ENCODE measurements around the gene KLHL35. TPM values are rescaled to one million over a fixed set of nuclear protein-coding genes. Genes with fewer than 3 reads are reported as not detected.
A peak's percentile ranks its signal among the peaks of the same experiment; 100 is the strongest.

The KLHL35 gene
- total RNA-seq, 4 donors from 2014 or later = 1.6 TPM; not detected in 3

DNA sequence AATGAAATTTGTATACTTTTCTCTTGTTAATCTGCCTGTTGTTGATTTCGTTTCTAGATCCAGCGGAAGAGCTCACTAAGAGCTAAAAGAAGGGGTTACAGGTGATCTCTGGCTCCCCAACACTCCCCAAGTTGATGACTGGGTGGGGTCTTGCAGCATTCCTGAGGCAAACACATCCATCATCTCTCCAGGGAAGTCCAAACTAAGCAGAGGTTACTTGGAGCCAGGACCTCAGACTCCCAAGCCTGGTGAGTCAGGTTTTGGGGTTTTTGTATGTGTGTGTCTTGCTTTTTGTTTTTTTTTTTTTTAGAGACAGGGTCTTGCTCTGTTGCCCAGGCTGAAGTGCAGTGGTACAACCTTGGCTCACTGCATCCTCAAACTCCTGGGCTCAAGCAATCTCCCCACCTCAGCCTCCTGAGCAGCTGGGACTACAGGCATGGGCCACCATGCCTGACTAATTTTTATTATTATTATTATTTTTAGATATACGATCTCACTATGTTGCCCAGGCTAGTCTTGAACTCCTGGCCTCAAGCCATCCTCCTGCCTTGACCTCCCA lies 45.2 kb downstream of the KLHL35 start:
- no peak for TF ChIP-seq CTCF (IDR thresholded peaks at IDR 0.05)
- no peak for TF ChIP-seq POLR2A (IDR thresholded peaks at IDR 0.05)
- H3K4me3 ChIP-seq = no peak overlapping the region
- no peaks in the 10 kb centered on the region for H3K36me3 ChIP-seq
- no peaks in the 10 kb centered on the region for H3K27me3 ChIP-seq
- H3K9me3 ChIP-seq = no peaks in the 10 kb centered on the region
- H3K4me1 ChIP-seq = peaks cover 0 to 24% (median 0%) of the 10 kb centered on the region in 4 donors
- no peak for DNase-seq
- H3K27ac ChIP-seq = peak overlapping the region in 1 of 4 donors; percentile 25

- Histone ChIP-seq H3K27me3 (no peaks in the 10 kb centered on the region), H3K4me1 (peaks cover 0 to 24% (median 0%) of the 10 kb centered on the region in 4 donors), H3K9me3 (no peaks in the 10 kb centered on the region), H3K4me3 (no peak overlapping the region), H3K27ac (no peak overlapping the region), H3K36me3 (no peaks in the 10 kb centered on the region)
- no peak for DNase-seq
- no peak for TF ChIP-seq CTCF (IDR thresholded peaks at IDR 0.05)
- no peak for TF ChIP-seq POLR2A (IDR thresholded peaks at IDR 0.05)
Observed at GRCh38 chr11:75386942-75387630, 45.9 kb downstream of the KLHL35 start.

DNA sequence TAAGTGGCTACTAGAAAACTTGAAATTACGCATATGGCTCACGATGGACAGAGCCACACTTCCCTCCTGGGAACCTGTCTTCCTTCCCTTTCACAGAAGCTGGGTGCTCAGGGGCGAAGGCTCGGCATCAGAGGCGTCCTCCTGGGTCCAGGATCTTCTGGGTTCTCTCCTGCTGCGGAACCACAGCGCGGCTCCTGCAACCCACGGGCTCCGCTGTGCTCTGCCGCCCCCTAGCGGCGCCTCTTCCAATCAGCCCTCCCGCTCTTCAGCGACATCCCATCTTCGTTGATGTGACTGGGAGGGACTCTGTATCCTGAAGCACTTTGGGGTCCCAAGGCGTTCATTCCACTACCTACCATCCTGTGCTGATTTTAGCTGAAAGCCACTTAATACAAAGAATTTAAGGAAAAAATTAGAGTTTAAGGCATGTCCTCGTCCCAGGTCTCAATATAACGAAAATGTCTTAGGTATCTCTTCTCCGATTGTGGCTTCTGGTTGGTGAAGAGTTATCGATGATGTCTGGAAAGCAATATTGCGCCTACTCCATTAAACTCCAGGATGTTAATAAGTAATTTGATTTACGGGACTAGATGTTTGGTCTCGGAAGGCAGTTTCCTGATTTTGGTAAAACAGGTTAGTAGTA lies 48.4 kb downstream of the KLHL35 start:
- no peak overlapping the region for H3K4me3 ChIP-seq
- no peak overlapping the region for H3K27ac ChIP-seq
- H3K27me3 ChIP-seq = no peaks in the 10 kb centered on the region
- H3K4me1 ChIP-seq = peaks cover 0 to 45% (median 0%) of the 10 kb centered on the region in 4 donors
- H3K36me3 ChIP-seq = no peaks in the 10 kb centered on the region
- H3K9me3 ChIP-seq = no peaks in the 10 kb centered on the region
- peak; percentile 79 to 99 (median 96) for TF ChIP-seq CTCF (IDR thresholded peaks at IDR 0.05)
- peak in 1 of 2 donors; percentile 18 for TF ChIP-seq POLR2A (IDR thresholded peaks at IDR 0.05)
- peak; percentile 65 to 91 (median 89) for DNase-seq

DNA sequence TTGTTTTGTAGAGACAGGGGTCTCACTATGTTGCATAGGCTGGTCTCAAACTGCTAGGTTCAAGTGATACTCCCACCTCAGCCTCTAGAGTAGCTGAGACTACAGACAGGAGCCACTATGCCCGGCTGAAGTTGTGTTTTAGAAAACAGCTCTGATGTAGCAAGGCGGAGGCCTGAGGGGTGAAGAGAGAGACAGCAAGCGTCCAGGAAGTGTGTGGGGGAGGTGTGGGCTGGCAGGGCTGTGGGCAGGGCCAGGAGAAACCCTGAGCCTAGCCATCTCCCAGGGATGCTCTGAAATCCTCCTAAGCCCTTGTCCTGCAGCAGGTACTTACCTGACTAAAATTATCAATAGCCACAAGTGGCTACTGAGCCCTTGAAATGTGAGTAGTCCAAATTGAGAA lies 49.8 kb downstream of the KLHL35 start:
- Histone ChIP-seq H3K4me1 (peaks cover 0 to 49% (median 0%) of the 10 kb centered on the region in 4 donors), H3K9me3 (no peaks in the 10 kb centered on the region), H3K36me3 (no peaks in the 10 kb centered on the region), H3K4me3 (no peak overlapping the region), H3K27me3 (no peaks in the 10 kb centered on the region), H3K27ac (no peak overlapping the region)
- TF ChIP-seq POLR2A (IDR thresholded peaks at IDR 0.05) = no peak
- no peak for TF ChIP-seq CTCF (IDR thresholded peaks at IDR 0.05)
- peak in 1 of 3 donors; percentile 31 for DNase-seq

GRCh38 chr11:75380716-75381420 lies 52.1 kb downstream of the KLHL35 start:
- no peaks in the 10 kb centered on the region for H3K27me3 ChIP-seq
- no peaks in the 10 kb centered on the region for H3K36me3 ChIP-seq
- peaks cover 0 to 34% (median 0%) of the 10 kb centered on the region in 4 donors for H3K4me1 ChIP-seq
- TF ChIP-seq CTCF (IDR thresholded peaks at IDR 0.05) (no peak), POLR2A (IDR thresholded peaks at IDR 0.05) (peak in 1 of 2 donors; percentile 8)
- H3K4me3 ChIP-seq = no peak overlapping the region
- H3K27ac ChIP-seq = peak overlapping the region in 2 of 4 donors; percentile 62 to 75
- no peaks in the 10 kb centered on the region for H3K9me3 ChIP-seq
- peak in 2 of 3 donors; percentile 64 to 67 for DNase-seq
